Keratinocyte (primary cell): ENCODE results near the gene PMIS2. TPM values are rescaled to one million over a fixed set of nuclear protein-coding genes. Genes with fewer than 3 reads are reported as not detected.
"Not testable (repeated sequence)": the region's sequence is repeated elsewhere in the genome, so short reads cannot be mapped to it uniquely, and the experiment has no call there.

Source experiments
- DNase-seq: peaks from one replicate; pipeline ENCODE4 v3.0.0-alpha.2; 2011; ENCODE audit warnings: low read depth, missing footprints, low spot score
- FAIRE-seq: peaks from 2 replicates; lab custom pipeline; 2011; peaks lifted over from hg19 to GRCh38; lab: Jason Lieb, UNC
- H2AFZ ChIP-seq: 2 replicates; pipeline ENCODE4 v1.6.0; 2012; ENCODE audit warnings: low read length, control low read depth, inconsistent platforms; ENCODE audit not compliant: control insufficient read depth
- H3K27ac ChIP-seq: 2 replicates; pipeline ENCODE4 v1.5.1; 2011; ENCODE audit warnings: low read length; ENCODE audit not compliant: control insufficient read depth, insufficient read depth
- H3K27me3 ChIP-seq: 3 replicates; pipeline ENCODE4 v1.6.0; 2011; ENCODE audit warnings: low read length; ENCODE audit not compliant: control insufficient read depth, insufficient read depth; ENCODE audit errors: extremely low read depth
- H3K36me3 ChIP-seq, 2 experiments: 2 replicates in 1 of 2; 3 replicates in 1 of 2; pipeline ENCODE4 v1.5.1; 2011; ENCODE audit warnings: low read length in 2 of 2, mild to moderate bottlenecking in 1 of 2; ENCODE audit not compliant: control insufficient read depth in 2 of 2, insufficient read depth in 2 of 2; ENCODE audit errors: extremely low read depth in 1 of 2
- H3K4me1 ChIP-seq: 3 replicates; pipeline ENCODE4 v1.5.1; 2011; ENCODE audit warnings: low read length; ENCODE audit not compliant: control insufficient read depth, insufficient read depth; ENCODE audit errors: extremely low read depth
- H3K4me2 ChIP-seq: 3 replicates; pipeline ENCODE4 v1.6.0; 2011; ENCODE audit warnings: low read depth, low read length; ENCODE audit not compliant: control insufficient read depth, insufficient read depth; ENCODE audit errors: extremely low read depth
- H3K4me3 ChIP-seq, 3 experiments: fragments of 200-600 bp in 1 of 3; sonication (generic) in 1 of 3; 2 replicates in 2 of 3; 3 replicates in 1 of 3; pipeline ENCODE4 v1.5.1; 2011 to 2016; ENCODE audit warnings: low read length in 3 of 3, mild to moderate bottlenecking in 3 of 3, control low read depth in 2 of 3, inconsistent platforms in 1 of 3, low read depth in 1 of 3, mixed read lengths in 1 of 3, mixed run types in 1 of 3, moderate library complexity in 1 of 3; ENCODE audit not compliant: control insufficient read depth in 2 of 3, insufficient read depth in 2 of 3; ENCODE audit errors: extremely low read depth in 1 of 3
- H3K79me2 ChIP-seq: 2 replicates; pipeline ENCODE4 v1.6.0; 2012; ENCODE audit warnings: low read length; ENCODE audit not compliant: control insufficient read depth, insufficient read depth
- H3K9ac ChIP-seq: 3 replicates; pipeline ENCODE4 v1.6.0; 2011; ENCODE audit warnings: low read length; ENCODE audit not compliant: control insufficient read depth, insufficient read depth; ENCODE audit errors: extremely low read depth
- H3K9me1 ChIP-seq: 3 replicates; pipeline ENCODE4 v1.6.0; 2011; ENCODE audit warnings: low read length; ENCODE audit not compliant: control insufficient read depth, insufficient read depth; ENCODE audit errors: extremely low read depth
- H3K9me3 ChIP-seq: 2 replicates; pipeline ENCODE4 v1.5.1; 2012; ENCODE audit warnings: low read depth, low read length; ENCODE audit not compliant: control insufficient read depth
- H4K20me1 ChIP-seq: 3 replicates; pipeline ENCODE4 v1.6.0; 2011; ENCODE audit warnings: low read length; ENCODE audit not compliant: control insufficient read depth, insufficient read depth; ENCODE audit errors: extremely low read depth
- CTCF ChIP-seq, 3 experiments: IDR thresholded peaks in 1 of 3; conservative IDR thresholded peaks in 1 of 3; optimal IDR thresholded peaks in 1 of 3; 2 replicates in 2 of 3; 3 replicates in 1 of 3; pipeline versions ENCODE3 to v1.5.1; 2011; ENCODE audit warnings: low read length in 3 of 3, mild to moderate bottlenecking in 3 of 3, moderate library complexity in 2 of 3, control low read depth in 1 of 3, inconsistent platforms in 1 of 3; ENCODE audit not compliant: insufficient read depth in 2 of 3; ENCODE audit errors: extremely low read depth in 1 of 3
- EZH2 ChIP-seq: IDR thresholded peaks from one replicate; pipeline ENCODE4 v1.6.1; 2012; ENCODE audit warnings: inconsistent platforms, mild to moderate bottlenecking, low read length, moderate library complexity
- dilution Hi-C: fragments of 300-500 bp; cut with MboI; formaldehyde crosslinking; loops from one replicate; pipeline ENCODE4 v1.7.0; 2020; ENCODE audit warnings: low sequenced_read_pairs; ENCODE audit not compliant: extremely low pct_ligation_motif_present
- polyA plus RNA-seq, 5 experiments: library from polyadenylated mRNA; depleted of rRNA in 3 of 5; stranded (reverse) in 3 of 5; stranded (forward) in 1 of 5; unstranded in 1 of 5; fragments of >200 nt; gene quantifications; 1 replicate in 1 of 5; 2 replicates in 3 of 5; 3 replicates in 1 of 5; pipeline versions ENCODE4 v1.2.1 to v1.2.3, GENCODE V29; 2011 to 2012; ENCODE audit warnings: missing spikeins in 2 of 5, low read depth in 1 of 5, low replicate concordance in 1 of 5

PMIS2 gene
- polyA plus RNA-seq, 1 donor (not counting 4 experiments of a cell fraction or from before 2014, with no cell fraction given) = not detected

- no peak overlapping the region for H3K4me3 ChIP-seq
- TF ChIP-seq CTCF (optimal IDR thresholded peaks at IDR 0.05 in 1 of 3, IDR thresholded peaks at IDR 0.05 in 1 of 3, conservative IDR thresholded peaks at IDR 0.05 in 1 of 3; ENCODE audit: extremely low read depth in 1 of 3, insufficient read depth in 2 of 3, low read length in 3 of 3) (no peak), EZH2 (no peak)
- H4K20me1 ChIP-seq = no peaks in the 10 kb centered on the region
- H3K4me2 ChIP-seq = no peak overlapping the region
- H3K9me1 ChIP-seq = no peaks in the 10 kb centered on the region
- FAIRE-seq (no peak), DNase-seq (no peak)
- dilution Hi-C loops = no loop called here
- no peak overlapping the region for H2AFZ ChIP-seq
- no peak overlapping the region for H3K9ac ChIP-seq
- no peaks in the 10 kb centered on the region for H3K9me3 ChIP-seq
- H3K79me2 ChIP-seq = no peaks in the 10 kb centered on the region
- H3K36me3 ChIP-seq = no peaks in the 10 kb centered on the region
- H3K27ac ChIP-seq = no peak overlapping the region
- H3K27me3 ChIP-seq = no peaks in the 10 kb centered on the region
- H3K4me1 ChIP-seq = no peaks in the 10 kb centered on the region
Observed at GRCh38 chr19:35596366-35596999, 10.5 kb downstream of the PMIS2 start.

GRCh38 chr19:35601971-35602370 is 16.0 kb downstream of the PMIS2 start:
- Histone ChIP-seq H3K27ac (no peak overlapping the region), H4K20me1 (no peaks in the 10 kb centered on the region), H3K4me2 (no peak overlapping the region), H2AFZ (no peak overlapping the region), H3K9ac (no peak overlapping the region), H3K9me1 (no peaks in the 10 kb centered on the region), H3K27me3 (no peaks in the 10 kb centered on the region), H3K36me3 (no peaks in the 10 kb centered on the region), H3K4me3 (no peak overlapping the region), H3K4me1 (peaks cover 5% of the 10 kb centered on the region), H3K79me2 (no peaks in the 10 kb centered on the region), H3K9me3 (no peaks in the 10 kb centered on the region)
- DNase-seq (no peak), FAIRE-seq (no peak)
- no peak for TF ChIP-seq EZH2
- TF ChIP-seq CTCF (optimal IDR thresholded peaks at IDR 0.05 in 1 of 3, IDR thresholded peaks at IDR 0.05 in 1 of 3, conservative IDR thresholded peaks at IDR 0.05 in 1 of 3; ENCODE audit: extremely low read depth in 1 of 3, insufficient read depth in 2 of 3, low read length in 3 of 3) = no peak
- dilution Hi-C loops = no loop called here

- FAIRE-seq, H3K4me2 ChIP-seq, H3K27me3 ChIP-seq, dilution Hi-C loops, H2AFZ ChIP-seq, DNase-seq, H3K36me3 ChIP-seq, H3K9me1 ChIP-seq, H3K27ac ChIP-seq, H3K9me3 ChIP-seq, H3K79me2 ChIP-seq, H3K4me1 ChIP-seq, H3K9ac ChIP-seq, H3K4me3 ChIP-seq, H4K20me1 ChIP-seq: not testable (repeated sequence)
Observed at GRCh38 chr19:35604436-35604835, 18.5 kb downstream of the PMIS2 start.

GRCh38 chr19:35607170-35607569 is 21.2 kb downstream of the PMIS2 start:
- not testable (repeated sequence) for H3K9me1 ChIP-seq, H3K27me3 ChIP-seq, H3K27ac ChIP-seq, H3K9me3 ChIP-seq, DNase-seq, H3K9ac ChIP-seq, H3K79me2 ChIP-seq, H3K4me1 ChIP-seq, H3K4me3 ChIP-seq, H3K36me3 ChIP-seq, H4K20me1 ChIP-seq, H3K4me2 ChIP-seq, H2AFZ ChIP-seq, FAIRE-seq
- dilution Hi-C loops = loop anchor here (5.0 kb wide), 1 partner anchor 50 kb away; no protein-coding TSS in a partner anchor
